Brain microvascular endothelial cell (primary cell): ENCODE measurements around the gene SHLD1.

Source experiments
- DNase-seq: peaks from one replicate; pipeline ENCODE4 v3.0.0-alpha.2; 2020
- H3K27ac ChIP-seq: fragments of 250-450 bp; sonication (Bioruptor Pico); 2 replicates; pipeline ENCODE4 v1.5.1; 2020; ENCODE audit warnings: mild to moderate bottlenecking, moderate library complexity
- H3K27me3 ChIP-seq: fragments of 250-450 bp; sonication (Bioruptor Pico); replicated peaks from 2 replicates; pipeline ENCODE4 v1.5.1; 2020; ENCODE audit warnings: mild to moderate bottlenecking
- H3K36me3 ChIP-seq: fragments of 250-450 bp; sonication (Bioruptor Pico); replicated peaks from 2 replicates; pipeline ENCODE4 v1.5.1; 2020; ENCODE audit warnings: mild to moderate bottlenecking
- H3K4me3 ChIP-seq: 2 replicates; pipeline ENCODE4 v1.5.1; 2011; ENCODE audit warnings: low read depth, mild to moderate bottlenecking, control low read depth, low read length, moderate library complexity
- CTCF ChIP-seq: IDR thresholded peaks from 2 replicates; pipeline ENCODE4 v1.5.1; 2011; ENCODE audit warnings: low read depth, mild to moderate bottlenecking, moderate library complexity, low read length, control low read depth, inconsistent platforms; ENCODE audit errors: missing control alignments
- in situ Hi-C: cut with HindIII; loops from 2 replicates; pipeline ENCODE4 v1.10.0; 2017; ENCODE audit warnings: low sequenced_read_pairs, low pct_ligation_motif_present

The SHLD1 gene

GRCh38 chr20:5829241-5829809, 79.1 kb downstream of the SHLD1 start:
- Histone ChIP-seq H3K4me3 (no peak overlapping the region), H3K27me3 (no peaks in the 10 kb centered on the region), H3K27ac (no peak overlapping the region), H3K36me3 (no peaks in the 10 kb centered on the region)
- no peak for DNase-seq
- in situ Hi-C loops, result no loop called here
- TF ChIP-seq CTCF, result no peak

- Histone ChIP-seq H3K36me3 (no peaks in the 10 kb centered on the region), H3K27me3 (no peaks in the 10 kb centered on the region), H3K27ac (no peak overlapping the region), H3K4me3 (no peak overlapping the region)
- in situ Hi-C loops, result no loop called here
- no peak for TF ChIP-seq CTCF
- no peak for DNase-seq
These were observed 81.5 kb downstream of the SHLD1 start for GRCh38 chr20:5831539-5832237.

- Histone ChIP-seq H3K36me3 (no peaks in the 10 kb centered on the region), H3K27me3 (no peaks in the 10 kb centered on the region), H3K27ac (no peak overlapping the region), H3K4me3 (no peak overlapping the region)
- in situ Hi-C loops, result no loop called here
- no peak for DNase-seq
- no peak for TF ChIP-seq CTCF
These were observed 83.2 kb downstream of the SHLD1 start for GRCh38 chr20:5833309-5833941.

- in situ Hi-C loops, result no loop called here
- Histone ChIP-seq H3K27me3 (no peaks in the 10 kb centered on the region), H3K36me3 (no peaks in the 10 kb centered on the region), H3K27ac (no peak overlapping the region), H3K4me3 (no peak overlapping the region)
- DNase-seq, result no peak
- TF ChIP-seq CTCF, result no peak
These were observed 84.3 kb downstream of the SHLD1 start for GRCh38 chr20:5834436-5835005.

GRCh38 chr20:5835321-5835821, 85.2 kb downstream of the SHLD1 start:
- in situ Hi-C loops, result no loop called here
- Histone ChIP-seq H3K4me3 (no peak overlapping the region), H3K36me3 (no peaks in the 10 kb centered on the region), H3K27me3 (no peaks in the 10 kb centered on the region), H3K27ac (peak overlapping the region; percentile 77)
- TF ChIP-seq CTCF, result no peak
- peak; percentile 52 for DNase-seq
